SK-N-SH (cell line): Measurements from ENCODE around the gene GRIN1. TPM values are rescaled to one million over a fixed set of nuclear protein-coding genes. Genes with fewer than 3 reads are reported as not detected.

Experiments used
- CTCF ChIA-PET: fragments of 300-600, 350-600 bp; formaldehyde crosslinking; extraction: SDS; loops from one replicate; lab custom pipeline; 2021; lab: Yijun Ruan, JAX
- POLR2A ChIA-PET: fragments of 350-600 bp; sonication (Branson Sonifier 250); formaldehyde crosslinking; extraction: SDS; loops from one replicate; lab custom pipeline; 2020; ENCODE audit warnings: antibody characterized with exemption, inconsistent platforms; lab: Yijun Ruan, JAX
- DNase-seq: peaks from one replicate; pipeline ENCODE4 v3.0.0; 2012
- H2AFZ ChIP-seq: fragments of 200-600 bp; sonication (generic); 2 replicates; pipeline ENCODE4 v1.8.1; 2016; ENCODE audit warnings: antibody characterized with exemption, mild to moderate bottlenecking, low read depth
- H3F3A ChIP-seq: fragments of 200-600 bp; sonication (generic); replicated peaks from 2 replicates; pipeline ENCODE3; 2016; ENCODE audit warnings: antibody characterized with exemption, mild to moderate bottlenecking; ENCODE audit not compliant: insufficient read depth
- H3K27ac ChIP-seq, 2 experiments: fragments of 200-500 bp in 1 of 2; fragments of 200-600 bp in 1 of 2; sonication (Bioruptor generic) in 1 of 2; sonication (generic), shearing (Covaris generic) in 1 of 2; 2 replicates each; pipeline versions ENCODE4 v1.5.1 to v1.6.1; 2014 to 2016; ENCODE audit warnings: low read depth in 2 of 2, inconsistent platforms in 1 of 2, low read length in 1 of 2, mild to moderate bottlenecking in 1 of 2, mixed read lengths in 1 of 2
- H3K27me3 ChIP-seq: fragments of 200-600 bp; sonication (generic), shearing (Covaris generic); 2 replicates; pipeline ENCODE4 v1.6.1; 2016; ENCODE audit warnings: mixed run types; ENCODE audit not compliant: insufficient read depth
- H3K36me3 ChIP-seq, 2 experiments: fragments of 200-500 bp in 1 of 2; fragments of 200-600 bp in 1 of 2; sonication (Bioruptor generic) in 1 of 2; sonication (generic) in 1 of 2; replicated peaks in 1 of 2; 2 replicates each; pipeline versions ENCODE3 to v1.5.1; 2014 to 2016; ENCODE audit warnings: low read length in 1 of 2, mild to moderate bottlenecking in 1 of 2; ENCODE audit not compliant: insufficient read depth in 2 of 2, control insufficient read depth in 1 of 2
- H3K4me1 ChIP-seq, 2 experiments: fragments of 200-500 bp in 1 of 2; fragments of 200-600 bp in 1 of 2; sonication (Bioruptor generic) in 1 of 2; sonication (generic), shearing (Covaris generic) in 1 of 2; 2 replicates each; pipeline versions ENCODE4 v1.5.1 to v1.6.1; 2014 to 2016; ENCODE audit warnings: low read depth in 1 of 2, low read length in 1 of 2, mixed run types in 1 of 2; ENCODE audit not compliant: insufficient read depth in 2 of 2, control insufficient read depth in 1 of 2
- H3K4me2 ChIP-seq: fragments of 200-600 bp; sonication (generic), shearing (Covaris generic); 2 replicates; pipeline ENCODE4 v1.6.1; 2017; ENCODE audit warnings: mixed run types
- H3K4me3 ChIP-seq, 2 experiments: fragments of 200-500 bp in 1 of 2; fragments of 200-600 bp in 1 of 2; sonication (Bioruptor generic) in 1 of 2; sonication (generic), shearing (Covaris generic) in 1 of 2; 2 replicates each; pipeline versions ENCODE4 v1.5.1 to v1.8.1; 2014 to 2016; ENCODE audit warnings: low read depth in 2 of 2, inconsistent platforms in 1 of 2, low read length in 1 of 2, mild to moderate bottlenecking in 1 of 2, mixed read lengths in 1 of 2, moderate library complexity in 1 of 2
- H3K79me2 ChIP-seq: fragments of 200-600 bp; sonication (generic); 2 replicates; pipeline ENCODE4 v1.8.1; 2017; ENCODE audit warnings: mild to moderate bottlenecking; ENCODE audit not compliant: insufficient read depth
- H3K9ac ChIP-seq: fragments of 200-600 bp; sonication (generic); 2 replicates; pipeline ENCODE4 v1.6.1; 2017; ENCODE audit warnings: mixed run types
- H3K9me2 ChIP-seq: fragments of 200-600 bp; sonication (generic); 2 replicates; pipeline ENCODE4 v1.6.1; 2017; ENCODE audit warnings: mixed run types
- H3K9me3 ChIP-seq: fragments of 200-600 bp; sonication (generic); 2 replicates; pipeline ENCODE4 v1.6.1; 2017; ENCODE audit warnings: mixed run types, mild to moderate bottlenecking, moderate library complexity
- H4K20me1 ChIP-seq: fragments of 200-600 bp; sonication (generic); 2 replicates; pipeline ENCODE4 v1.6.1; 2017; ENCODE audit warnings: mild to moderate bottlenecking, mixed run types; ENCODE audit not compliant: insufficient read depth
- CHD2 ChIP-seq: fragments of 150-350 bp; IDR thresholded peaks from 2 replicates; pipeline ENCODE4 v1.6.1; 2018; ENCODE audit warnings: low read length; ENCODE audit not compliant: partially characterized antibody
- ELF1 ChIP-seq: IDR thresholded peaks from 2 replicates; pipeline ENCODE4 v1.4.0; 2012
- EP300 ChIP-seq, 2 experiments: IDR thresholded peaks; 2 replicates each; pipeline versions ENCODE4 v1.4.0 to v1.6.1; 2012; ENCODE audit warnings: borderline replicate concordance in 1 of 2, low read depth in 1 of 2, low read length in 1 of 2
- EZH2phosphoT487 ChIP-seq: fragments of 200-600 bp; sonication (generic); IDR thresholded peaks from 2 replicates; pipeline ENCODE4 v1.6.1; 2017; ENCODE audit warnings: low read depth, mixed run types, mild to moderate bottlenecking, antibody characterized with exemption, moderate library complexity, borderline replicate concordance
- GABPA ChIP-seq: IDR thresholded peaks from 2 replicates; pipeline ENCODE4 v1.4.0; 2012; ENCODE audit warnings: low read depth, mild to moderate bottlenecking
- GATA2 ChIP-seq: sonication (generic); formaldehyde crosslinking; IDR thresholded peaks from 2 replicates; pipeline ENCODE4 v1.5.0; 2020; ENCODE audit warnings: mild to moderate bottlenecking, missing genetic modification reagents
- IRF3 ChIP-seq: fragments of 150-350 bp; IDR thresholded peaks from 2 replicates; pipeline ENCODE4 v1.6.1; 2016; ENCODE audit warnings: mild to moderate bottlenecking, low read depth, low read length
- JUND ChIP-seq: IDR thresholded peaks from 2 replicates; pipeline ENCODE4 v1.4.0; 2012
- MAX ChIP-seq: IDR thresholded peaks from 2 replicates; pipeline ENCODE4 v1.4.0; 2012; ENCODE audit warnings: low read depth
- MXI1 ChIP-seq: IDR thresholded peaks from 2 replicates; pipeline ENCODE4 v1.6.1; 2012; ENCODE audit warnings: mild to moderate bottlenecking, low read depth, low read length, improper control_type of control experiment
- RAD21 ChIP-seq: IDR thresholded peaks from 2 replicates; pipeline ENCODE4 v1.6.1; 2012; ENCODE audit warnings: mild to moderate bottlenecking, low read length
- SMC3 ChIP-seq: IDR thresholded peaks from 2 replicates; pipeline ENCODE4 v1.6.1; 2012; ENCODE audit warnings: low read depth, low read length, improper control_type of control experiment
- TEAD4 ChIP-seq: IDR thresholded peaks from 2 replicates; pipeline ENCODE4 v1.4.0; 2012; ENCODE audit warnings: mild to moderate bottlenecking, borderline replicate concordance; ENCODE audit not compliant: insufficient read depth
- USF1 ChIP-seq: IDR thresholded peaks from 2 replicates; pipeline ENCODE4 v1.4.0; 2012; ENCODE audit warnings: low read depth, borderline replicate concordance
- YY1 ChIP-seq: IDR thresholded peaks from 2 replicates; pipeline ENCODE4 v1.4.0; 2012; ENCODE audit warnings: low read depth, mild to moderate bottlenecking
- WGBS: methylation state at CpG from one replicate; pipeline ENCODE4 v1.1.6; 2017; ENCODE audit warnings: low lambda C conversion rate; 5-methylcytosine and 5-hydroxymethylcytosine counted together
- polyA plus RNA-seq, 3 experiments: library from polyadenylated mRNA; depleted of rRNA; stranded (reverse); fragments of >200 nt; gene quantifications; 2 replicates each; pipeline ENCODE4 v1.2.3, GENCODE V29; 2012
- TF ChIP-seq, protein P1 (sequence below): IDR thresholded peaks from 2 replicates; pipeline ENCODE4; 2012

GRIN1 gene
- polyA plus RNA-seq, 1 of the 3 experiments (the other 2 are of a cell fraction) = not detected

DNA sequence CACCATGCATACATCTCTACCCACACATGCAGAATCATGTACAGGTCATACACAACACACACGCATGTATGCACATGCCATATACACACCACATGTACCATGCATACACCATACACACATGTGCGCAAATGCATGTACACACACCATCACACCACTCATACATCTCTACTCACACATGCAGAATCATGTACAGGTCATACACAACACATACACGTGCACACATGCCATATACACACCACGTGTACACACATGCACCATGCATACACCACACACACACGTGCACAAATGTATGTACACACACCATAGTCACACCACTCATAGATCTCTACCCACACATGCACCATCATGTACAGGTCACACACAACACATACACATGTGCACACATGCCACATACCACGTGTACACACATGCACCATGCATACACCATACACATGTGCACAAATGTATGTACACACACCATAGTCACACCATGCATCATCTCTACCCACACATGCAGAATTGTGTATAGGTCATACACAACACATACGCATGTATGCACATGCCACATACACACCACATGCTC is 14.0 kb downstream of the GRIN1 start:
- Histone ChIP-seq H3K4me3 (no peak overlapping the region), H2AFZ (no peak overlapping the region), H3K4me1 (no peaks in the 10 kb centered on the region; a peak in 1 of 4 replicates), H3K9ac (no peak overlapping the region), H4K20me1 (no peaks in the 10 kb centered on the region), H3F3A (no peaks in the 10 kb centered on the region), H3K9me2 (no peaks in the 10 kb centered on the region), H3K36me3 (no peaks in the 10 kb centered on the region), H3K4me2 (no peak overlapping the region)
- CTCF ChIA-PET = no interaction called here
- no peak for TF ChIP-seq RAD21
- no peak for TF ChIP-seq MXI1
- TF ChIP-seq IRF3 = no peak
- no peak for TF ChIP-seq TEAD4
- no peak for TF ChIP-seq ELF1
- no peak for TF ChIP-seq SMC3
- TF ChIP-seq GATA2 (CRISPR knock-in tag) = no peak
- no peak for TF ChIP-seq YY1
- TF ChIP-seq JUND = no peak
- no peak for TF ChIP-seq CHD2
- no peak for TF ChIP-seq USF1
- TF ChIP-seq GABPA = no peak
- TF ChIP-seq EZH2phosphoT487 = no peak
- TF ChIP-seq MAX = no peak
- TF ChIP-seq, protein P1, sequence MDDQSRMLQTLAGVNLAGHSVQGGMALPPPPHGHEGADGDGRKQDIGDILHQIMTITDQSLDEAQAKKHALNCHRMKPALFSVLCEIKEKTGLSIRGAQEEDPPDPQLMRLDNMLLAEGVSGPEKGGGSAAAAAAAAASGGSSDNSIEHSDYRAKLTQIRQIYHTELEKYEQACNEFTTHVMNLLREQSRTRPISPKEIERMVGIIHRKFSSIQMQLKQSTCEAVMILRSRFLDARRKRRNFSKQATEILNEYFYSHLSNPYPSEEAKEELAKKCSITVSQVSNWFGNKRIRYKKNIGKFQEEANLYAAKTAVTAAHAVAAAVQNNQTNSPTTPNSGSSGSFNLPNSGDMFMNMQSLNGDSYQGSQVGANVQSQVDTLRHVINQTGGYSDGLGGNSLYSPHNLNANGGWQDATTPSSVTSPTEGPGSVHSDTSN = no peak
- no peak for TF ChIP-seq EP300 (IDR thresholded peaks at IDR 0.05; ENCODE audit: borderline replicate concordance in 1 of 2, low read depth in 1 of 2, low read length in 1 of 2)
- TF ChIP-seq, all 33 proteins: peak for 0
- POLR2A ChIA-PET = no interaction called here
- Histone ChIP-seq H3K79me2 (no peaks in the 10 kb centered on the region), H3K27ac (no peak overlapping the region), H3K9me3 (no peaks in the 10 kb centered on the region), H3K27me3 (no peaks in the 10 kb centered on the region)
- DNase-seq = no peak
- WGBS = 73% methylated on average over 7 of the region's 7 CpGs
